Stimulated activated CD4-positive, alpha-beta T cell treated with anti-CD3 and anti-CD28 coated beads, Interleukin-15, amount 100 ng/mL, for 48 hours (primary cell): ENCODE results near the gene ZNF577.

Source experiments
- DNase-seq, 2 donors: peaks; one replicate each; pipeline ENCODE4 v3.0.0-alpha.2; 2020; ENCODE audit warnings: low read depth in 2 of 2

ZNF577 gene

GRCh38 chr19:51861870-51862622 is 25.7 kb downstream of the ZNF577 start:
- no peak for DNase-seq

- DNase-seq: no peak
These were observed 50.6 kb downstream of the ZNF577 start for GRCh38 chr19:51837145-51837544.

GRCh38 chr19:51830274-51830673 is 57.5 kb downstream of the ZNF577 start:
- no peak for DNase-seq

DNA sequence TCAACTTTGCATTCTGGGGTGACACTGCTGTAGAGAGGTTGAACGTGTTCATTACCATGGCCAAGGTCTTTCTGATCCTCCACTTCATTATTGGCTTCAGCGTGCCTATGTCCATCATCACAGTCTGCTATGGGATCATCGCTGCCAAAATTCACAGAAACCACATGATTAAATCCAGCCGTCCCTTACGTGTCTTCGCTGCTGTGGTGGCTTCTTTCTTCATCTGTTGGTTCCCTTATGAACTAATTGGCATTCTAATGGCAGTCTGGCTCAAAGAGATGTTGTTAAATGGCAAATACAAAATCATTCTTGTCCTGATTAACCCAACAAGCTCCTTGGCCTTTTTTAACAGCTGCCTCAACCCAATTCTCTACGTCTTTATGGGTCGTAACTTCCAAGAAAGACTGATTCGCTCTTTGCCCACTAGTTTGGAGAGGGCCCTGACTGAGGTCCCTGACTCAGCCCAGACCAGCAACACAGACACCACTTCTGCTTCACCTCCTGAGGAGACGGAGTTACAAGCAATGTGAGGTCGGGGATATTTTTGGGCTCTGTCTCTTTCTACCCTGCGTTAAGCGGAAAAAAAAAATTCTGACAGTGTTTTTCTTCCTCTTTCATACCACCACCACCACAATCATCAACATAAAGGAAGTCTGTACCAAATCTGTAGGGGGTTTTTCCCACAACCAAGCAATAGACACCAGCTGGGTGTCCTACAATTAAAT is 63.3 kb downstream of the ZNF577 start:
- no peak for DNase-seq

- DNase-seq: no peak
These were observed 64.8 kb downstream of the ZNF577 start for GRCh38 chr19:51822946-51823345.

GRCh38 chr19:51822325-51822724 is 65.4 kb downstream of the ZNF577 start:
- DNase-seq: no peak

- DNase-seq: no peak
These were observed 65.8 kb downstream of the ZNF577 start for GRCh38 chr19:51821921-51822320.

- no peak for DNase-seq
These were observed 66.3 kb downstream of the ZNF577 start for GRCh38 chr19:51821456-51821855.
